Stimulated activated CD8-positive, alpha-beta memory T cell treated with anti-CD3 and anti-CD28 coated beads, Interleukin-4, amount 100 ng/mL, for 4 hours (primary cell): ENCODE measurements around the gene WSCD2.

Experiments
- DNase-seq, 2 donors: peaks; one replicate each; pipeline ENCODE4 v3.0.0-alpha.2; 2020; ENCODE audit warnings: low read depth in 2 of 2, low spot score in 1 of 2

WSCD2 gene

DNA sequence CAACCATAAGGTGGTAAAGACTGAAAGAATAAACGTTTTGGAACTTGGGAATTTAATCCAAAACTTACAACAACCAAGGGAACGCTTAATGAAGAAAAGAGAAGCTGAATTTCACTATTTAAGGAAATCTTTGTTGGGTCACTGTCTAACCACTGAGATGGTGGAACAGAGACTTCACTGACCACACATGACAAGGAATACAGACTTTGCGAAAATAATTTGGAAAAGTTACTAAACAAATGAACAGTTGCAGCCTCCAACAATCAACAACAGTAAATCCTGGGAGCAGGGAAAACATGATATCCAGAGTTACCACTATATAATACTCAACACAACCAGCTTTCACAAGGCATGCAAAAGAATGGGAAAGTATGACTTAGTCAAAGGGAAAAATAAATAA is 131.0 kb downstream of the WSCD2 start:
- DNase-seq: no peak

DNA sequence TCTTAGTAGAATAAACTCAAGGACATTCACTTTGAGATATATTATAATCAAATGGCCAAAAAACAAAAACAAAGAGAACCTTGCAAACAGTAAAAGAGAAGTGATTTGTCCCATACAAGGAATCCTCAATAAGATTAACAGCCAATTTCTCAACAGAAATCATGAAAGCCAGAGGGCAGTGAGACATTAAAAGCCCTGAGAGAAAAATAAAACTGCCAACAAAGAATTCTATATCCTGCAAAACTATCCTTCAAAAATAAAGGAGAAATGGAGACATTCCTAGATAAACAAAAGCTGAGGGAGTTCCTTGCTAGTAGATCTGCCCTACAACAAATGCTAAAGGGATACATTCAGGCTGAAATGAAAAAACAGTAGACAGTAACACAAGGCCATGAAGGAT is 131.9 kb downstream of the WSCD2 start:
- DNase-seq: no peak

DNA sequence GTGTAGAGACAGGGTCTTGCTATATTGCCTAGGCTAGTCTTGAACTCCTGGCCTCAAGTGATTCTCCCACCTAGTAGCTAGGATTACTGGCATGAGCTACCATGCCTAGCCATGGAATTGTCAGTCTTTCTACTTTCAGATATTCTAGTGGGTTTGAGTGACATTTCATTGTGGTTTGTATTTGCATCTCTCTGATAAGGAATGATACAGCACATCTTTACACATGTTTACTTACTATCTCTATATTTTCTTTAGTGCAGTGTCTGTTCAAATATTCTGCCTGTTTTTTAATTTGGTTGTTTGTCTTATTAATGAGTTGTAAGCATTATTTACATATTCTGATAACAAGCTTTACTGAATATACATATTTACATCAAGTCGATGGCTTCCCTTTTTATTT is 136.4 kb downstream of the WSCD2 start:
- no peak for DNase-seq

DNA sequence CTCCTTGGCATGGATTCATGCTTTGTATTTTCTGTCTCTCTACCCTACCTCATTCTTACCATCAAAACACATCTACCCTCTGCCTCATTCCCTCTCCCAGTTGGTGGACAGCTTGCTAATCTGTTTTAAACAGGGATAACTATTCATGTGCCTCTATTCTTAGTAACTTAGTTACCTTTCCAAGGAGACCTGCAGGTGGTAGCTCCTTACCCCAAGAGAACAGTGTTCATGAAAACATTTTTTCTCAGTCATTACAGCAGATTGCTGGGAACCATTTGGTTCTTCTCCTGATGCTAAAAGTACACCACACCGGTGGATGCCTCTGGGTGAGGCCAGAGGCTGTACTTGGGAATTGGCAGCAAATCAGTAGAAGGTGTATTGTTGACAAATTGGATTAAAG is 137.0 kb downstream of the WSCD2 start:
- DNase-seq: no peak

DNA sequence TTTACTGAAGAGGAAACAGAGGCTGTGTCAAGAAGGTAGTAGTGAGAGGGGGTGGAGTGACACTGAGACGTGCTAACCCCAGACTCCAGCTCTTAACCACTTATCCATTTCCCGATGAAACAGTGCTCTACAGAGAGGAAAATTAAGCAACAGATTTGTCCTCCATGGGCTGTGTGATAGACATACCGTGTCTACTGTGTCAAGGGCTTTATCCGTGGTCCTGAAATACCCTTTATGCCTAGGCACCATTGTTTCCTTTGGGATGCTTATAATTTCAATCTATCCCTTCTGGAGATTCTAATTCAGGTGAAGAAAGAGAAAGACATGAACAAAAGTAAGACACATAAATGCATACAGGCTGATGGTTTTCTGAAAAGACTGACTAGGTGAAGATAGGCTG is 138.4 kb downstream of the WSCD2 start:
- DNase-seq: no peak

DNA sequence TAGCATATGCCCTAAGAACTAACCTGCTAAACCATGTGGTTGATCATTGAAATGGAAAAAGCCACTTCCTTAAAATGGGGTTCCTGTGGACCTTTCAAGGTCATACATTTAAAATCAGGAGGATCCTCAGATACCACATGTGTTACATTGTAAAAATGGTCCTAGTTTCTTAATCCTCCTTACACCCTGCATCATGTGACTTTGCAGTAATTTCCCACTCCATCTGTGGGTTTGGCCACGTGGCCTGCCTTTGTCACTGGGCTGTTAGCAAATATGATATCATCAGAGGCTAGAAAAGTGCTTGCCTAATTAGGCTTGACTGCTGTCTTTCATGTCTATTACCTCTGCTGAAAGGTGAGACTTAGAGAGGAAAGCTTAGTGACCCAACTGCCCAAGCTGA is 139.3 kb downstream of the WSCD2 start:
- no peak for DNase-seq

DNA sequence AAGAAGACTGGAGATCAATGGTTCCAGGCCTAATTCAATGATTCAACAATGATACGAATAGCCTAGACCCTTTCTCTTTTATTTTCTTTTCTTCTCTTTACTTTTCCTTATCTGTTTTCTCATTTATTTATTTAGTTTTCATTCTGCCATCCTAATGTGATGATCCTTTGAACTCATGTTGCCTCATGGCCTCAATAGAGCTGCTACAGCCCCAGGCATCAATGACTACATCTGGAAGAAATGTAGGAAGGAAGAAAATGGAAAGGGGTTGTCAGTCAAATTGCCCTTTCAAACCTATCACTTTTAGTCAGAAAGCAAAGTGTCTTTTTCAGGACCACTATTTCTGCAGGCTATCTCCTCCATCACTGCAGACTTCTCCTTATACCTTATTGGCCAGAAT is 140.1 kb downstream of the WSCD2 start:
- DNase-seq: no peak

DNA sequence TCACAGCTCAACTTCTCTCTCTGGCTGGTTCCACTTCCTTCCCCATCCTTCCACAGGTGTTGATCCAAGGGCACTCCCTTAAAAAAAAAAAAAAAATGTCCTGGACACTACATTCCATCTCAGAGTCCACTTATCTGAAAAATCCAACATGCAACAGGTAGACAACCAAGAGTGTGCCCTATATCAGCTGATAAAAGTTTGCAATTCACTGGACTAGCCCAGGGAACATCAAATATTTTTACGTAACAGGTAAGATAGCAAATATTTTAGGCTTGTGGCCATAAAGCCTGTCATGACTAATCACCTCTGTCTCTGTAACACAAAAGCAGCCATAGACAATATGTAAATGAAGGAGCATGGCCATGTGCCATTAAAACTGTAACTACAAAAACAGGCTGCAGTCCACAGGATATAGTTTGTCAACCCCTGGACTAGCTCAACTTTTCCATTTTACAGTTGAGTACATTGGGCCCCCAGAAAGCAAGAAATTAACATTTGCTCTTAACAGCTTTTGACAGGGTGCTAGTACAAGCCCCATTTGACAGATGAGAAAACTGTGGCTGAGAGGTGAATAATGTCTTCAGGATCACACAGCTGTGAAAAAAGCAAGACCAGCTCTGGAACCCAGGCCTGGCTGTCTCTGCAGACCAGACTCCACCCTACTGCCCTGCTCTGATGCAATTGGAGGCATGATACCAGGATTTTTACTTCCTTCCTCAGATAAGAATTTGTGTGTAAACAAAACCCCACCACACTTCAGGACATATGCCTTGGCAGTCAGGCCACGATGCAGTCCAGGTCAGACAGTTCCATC is 141.2 kb downstream of the WSCD2 start:
- no peak for DNase-seq

DNA sequence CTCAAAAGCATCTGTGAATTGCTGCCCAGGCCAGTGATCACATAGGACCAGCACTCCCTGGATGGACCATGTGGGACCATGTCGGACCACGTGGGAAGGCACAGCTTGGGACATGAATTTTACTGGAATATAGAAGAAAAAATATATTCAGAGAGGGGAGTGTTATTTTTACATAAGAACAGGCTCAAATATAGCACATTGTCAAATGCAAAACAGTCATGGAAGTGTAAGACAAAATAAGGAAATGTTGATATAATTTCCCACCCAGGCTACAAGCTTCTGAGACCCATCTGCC is 141.7 kb downstream of the WSCD2 start:
- no peak for DNase-seq

DNA sequence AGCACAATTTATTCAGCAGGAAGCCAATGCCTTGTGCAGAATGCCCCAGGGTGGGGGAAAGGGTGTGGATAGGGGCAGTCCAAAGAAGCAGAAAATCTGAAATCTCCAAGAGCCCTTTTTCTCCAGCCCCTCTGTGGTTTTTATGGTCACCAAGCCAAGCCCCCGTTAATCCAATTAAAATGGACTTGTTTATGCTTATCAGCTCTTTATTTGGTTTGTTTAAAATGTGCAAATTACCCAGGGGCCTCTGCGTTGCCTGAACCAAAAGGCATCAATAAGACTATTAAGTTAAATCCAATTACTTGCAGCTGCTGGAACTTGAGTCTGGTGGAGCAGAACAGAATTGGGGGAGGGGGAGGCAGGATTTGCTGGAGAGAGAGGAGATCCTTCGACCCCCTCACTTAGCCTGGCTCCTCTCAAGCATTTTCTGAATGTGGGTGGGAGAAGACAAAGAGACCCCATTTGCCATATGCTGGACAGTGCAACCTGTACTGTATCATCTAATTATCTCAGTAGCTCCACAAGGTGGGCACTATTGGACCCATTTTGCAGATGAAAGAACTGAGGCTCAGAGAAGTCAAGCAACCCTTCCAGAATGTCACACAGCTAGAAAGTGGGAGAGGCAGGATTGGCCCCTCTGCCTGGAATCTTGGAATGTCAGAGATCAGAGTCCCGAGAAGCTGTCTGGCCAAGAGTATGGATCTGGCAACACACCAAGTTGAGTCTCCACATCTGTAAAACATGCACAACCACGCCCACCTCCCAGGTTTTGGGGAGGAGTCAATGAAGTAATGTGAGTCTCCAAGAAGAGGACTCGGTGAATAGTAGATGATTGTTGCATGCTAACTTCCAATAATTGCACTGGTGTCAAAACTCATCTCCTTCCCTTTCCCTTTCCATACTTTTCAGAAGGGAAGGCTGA is 143.1 kb downstream of the WSCD2 start:
- DNase-seq: no peak

DNA sequence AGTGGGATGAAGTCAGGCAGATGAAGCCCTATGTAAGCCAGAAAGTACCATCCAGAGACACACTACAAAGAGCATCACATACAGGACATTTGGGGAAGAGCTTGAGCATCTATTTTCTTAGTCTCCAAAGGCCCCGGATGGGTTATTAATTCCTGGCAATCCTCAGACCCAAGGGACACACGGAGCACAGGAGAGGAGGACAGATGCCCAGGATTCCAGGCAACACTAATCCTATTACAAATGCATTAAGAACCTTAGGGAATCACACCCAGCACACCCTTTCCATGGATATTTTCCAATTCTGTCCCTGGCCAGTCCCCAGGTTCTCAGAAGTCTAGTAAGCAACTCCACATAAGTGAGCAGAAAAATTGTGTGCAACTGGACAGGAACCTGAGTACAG is 144.1 kb downstream of the WSCD2 start:
- no peak for DNase-seq

DNA sequence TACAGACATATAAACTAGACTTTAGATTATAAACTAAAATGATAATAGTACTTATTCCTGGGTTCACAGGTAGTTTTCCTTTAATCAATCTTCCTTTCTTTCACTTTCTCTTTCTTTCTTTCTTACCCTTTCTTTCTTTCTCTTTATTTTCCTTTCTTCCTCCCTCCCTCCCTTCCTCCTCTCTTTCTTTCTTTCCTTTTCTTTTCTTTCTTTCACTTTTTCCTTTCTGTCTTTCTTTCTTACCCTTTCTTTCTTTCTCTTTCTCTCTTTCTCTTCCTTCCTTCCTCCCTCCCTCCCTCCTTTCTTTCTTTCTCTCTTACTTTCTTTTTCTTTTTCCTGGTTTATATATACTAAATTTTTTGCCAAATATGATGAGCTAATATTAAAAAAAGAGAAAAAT is 148.5 kb downstream of the WSCD2 start:
- DNase-seq: no peak

DNA sequence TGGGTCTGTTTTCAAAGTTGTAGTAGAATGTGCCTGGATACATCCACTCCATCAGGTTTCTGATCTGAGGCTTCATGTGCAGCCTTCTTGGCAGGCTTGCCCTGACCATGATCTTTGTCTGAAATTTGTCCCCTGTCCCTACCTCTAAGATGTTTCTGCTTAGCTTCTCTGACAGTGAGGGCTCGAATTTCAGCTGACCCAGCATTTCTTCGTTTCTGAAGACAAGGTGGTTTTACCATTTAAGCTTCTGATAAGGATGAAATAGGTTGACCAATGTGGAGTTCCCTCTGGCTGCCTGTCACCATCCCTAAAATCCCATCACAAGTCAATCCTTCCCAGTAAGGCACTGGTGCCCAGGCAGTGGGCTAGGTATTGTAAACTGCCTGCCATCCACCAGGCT is 153.1 kb downstream of the WSCD2 start:
- no peak for DNase-seq

DNA sequence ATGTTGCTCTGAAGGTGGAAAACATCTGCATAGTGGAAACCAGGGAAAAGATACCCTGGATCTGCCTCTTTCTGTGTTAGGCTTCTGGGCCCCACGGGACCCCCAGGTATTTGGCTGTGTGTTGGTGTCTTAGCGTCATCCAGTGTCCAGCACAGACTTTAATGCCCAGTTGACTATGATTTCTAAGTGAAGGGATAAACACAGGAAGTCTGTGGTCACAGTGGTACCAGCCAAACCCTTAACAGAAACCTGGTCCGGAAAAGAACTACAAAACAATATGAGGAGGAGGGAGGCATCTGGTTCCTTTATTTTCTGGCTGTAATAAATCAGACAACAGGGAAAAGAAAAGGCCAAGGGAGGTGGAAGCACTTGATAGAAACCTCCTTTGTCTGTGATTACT is 153.6 kb downstream of the WSCD2 start:
- no peak for DNase-seq

DNA sequence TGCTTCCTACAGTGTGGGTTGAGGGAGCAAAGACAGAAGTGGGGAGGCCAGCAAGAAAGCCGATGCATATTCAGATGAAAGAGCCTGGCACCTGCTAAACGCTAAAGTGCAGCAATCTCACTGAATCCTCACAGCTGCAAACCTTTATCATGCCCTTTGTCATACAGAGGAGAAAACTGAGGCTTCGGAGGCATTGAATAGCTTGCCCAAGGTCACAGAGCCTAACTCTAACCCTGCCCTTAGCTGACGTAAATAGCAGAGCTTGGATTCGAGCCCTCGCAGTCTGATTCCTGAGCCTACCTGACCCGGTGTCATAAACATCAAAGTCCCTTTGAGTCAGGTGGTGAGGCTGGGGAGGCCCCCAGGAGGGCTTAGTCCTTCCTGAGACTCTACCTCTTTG is 155.1 kb downstream of the WSCD2 start:
- no peak for DNase-seq

DNA sequence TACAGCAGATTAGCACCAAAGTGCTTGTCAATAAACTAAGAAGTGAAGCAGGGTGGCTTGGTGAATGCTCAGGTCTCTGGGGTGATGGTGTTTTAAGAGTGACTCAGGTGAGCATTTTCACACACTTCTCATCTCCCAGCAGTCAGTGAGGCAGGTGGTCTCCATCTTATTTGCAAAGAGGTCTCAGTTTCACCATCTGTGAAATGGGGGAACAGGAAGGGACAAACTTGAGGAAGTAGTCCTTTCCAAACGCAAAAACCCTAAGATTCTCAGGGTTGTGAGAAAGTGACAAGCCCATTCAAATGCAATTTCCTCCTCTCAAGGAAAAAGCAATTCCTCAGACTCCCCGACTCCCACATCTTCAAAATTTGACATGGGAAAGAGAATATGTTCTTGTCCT is 155.9 kb downstream of the WSCD2 start:
- no peak for DNase-seq

DNA sequence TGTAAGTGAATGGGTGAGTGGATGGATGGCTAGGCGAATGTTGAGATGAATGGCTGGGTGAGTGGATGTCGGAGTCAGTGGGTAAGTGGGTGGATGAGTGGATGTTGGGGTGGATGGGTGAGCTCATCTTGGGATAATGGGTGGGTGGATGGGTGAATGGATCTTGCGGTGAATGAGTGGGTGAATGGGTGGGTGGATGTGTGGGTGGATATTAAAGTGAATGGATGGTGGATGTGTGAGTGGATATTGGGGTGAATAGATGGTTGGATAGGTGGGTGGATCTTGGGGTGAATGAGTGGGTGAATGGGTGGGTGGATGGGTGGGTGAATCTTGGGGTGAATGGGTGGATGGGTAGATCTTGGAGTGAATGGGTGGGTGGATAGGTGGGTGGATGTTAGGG is 158.1 kb downstream of the WSCD2 start:
- no peak for DNase-seq

DNA sequence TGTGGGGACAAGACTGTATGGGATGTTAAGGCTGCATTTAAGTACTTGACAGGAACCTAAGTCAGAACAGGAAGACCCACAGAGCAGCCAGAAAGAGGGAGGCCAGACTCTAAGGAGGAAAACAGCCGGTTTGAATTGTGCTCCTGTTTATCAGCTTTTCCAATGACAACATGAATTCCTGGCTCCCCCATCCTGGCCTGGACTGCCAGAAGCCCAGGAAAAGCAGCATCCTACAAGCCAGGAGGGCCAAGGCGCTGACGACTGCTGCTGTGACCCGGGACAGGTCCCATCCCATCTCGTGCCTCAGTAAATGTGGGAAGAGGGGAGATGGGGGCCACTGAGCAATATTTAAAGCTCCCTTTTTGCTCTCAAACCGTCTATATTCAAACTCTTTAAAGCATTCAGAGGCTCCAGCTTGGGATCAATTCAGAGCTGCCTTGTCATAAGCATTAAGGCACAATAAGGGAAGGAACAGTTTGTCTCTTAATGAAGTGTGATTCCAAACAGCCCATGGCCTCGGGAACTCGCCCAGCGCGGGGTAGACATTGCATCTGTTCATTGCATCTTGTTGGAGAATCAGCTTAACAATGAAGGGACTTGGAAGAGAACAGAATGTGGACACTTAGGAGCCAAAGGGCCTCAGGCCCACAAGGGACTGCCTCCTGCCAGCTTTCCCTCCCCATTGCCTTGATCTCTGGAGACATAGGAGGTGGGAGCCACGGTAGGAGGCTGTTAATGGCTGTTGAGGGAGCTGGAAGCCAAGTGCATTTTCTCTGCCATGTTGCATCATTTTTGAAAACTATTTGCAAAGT is 160.5 kb downstream of the WSCD2 start:
- DNase-seq: no peak

DNA sequence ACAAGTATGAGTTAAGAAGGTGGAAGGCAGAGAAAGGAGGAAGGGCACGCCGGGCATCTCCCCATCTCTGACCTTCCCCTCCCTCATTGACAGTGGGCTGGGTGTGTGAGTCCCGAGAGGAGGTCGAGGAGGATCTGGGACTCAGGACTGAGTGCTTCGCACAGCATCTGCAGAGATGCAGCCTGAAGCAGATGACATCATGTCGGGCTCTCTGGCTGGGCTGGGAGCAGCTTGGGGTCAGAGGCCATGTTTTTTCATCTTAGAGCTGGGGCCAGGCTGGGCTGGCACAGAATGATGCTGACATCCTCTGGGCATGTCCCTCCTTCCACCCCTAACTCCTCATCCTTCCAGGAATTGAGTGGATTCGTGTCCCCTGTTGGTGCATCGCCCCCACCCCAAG is 166.6 kb downstream of the WSCD2 start:
- no peak for DNase-seq

DNA sequence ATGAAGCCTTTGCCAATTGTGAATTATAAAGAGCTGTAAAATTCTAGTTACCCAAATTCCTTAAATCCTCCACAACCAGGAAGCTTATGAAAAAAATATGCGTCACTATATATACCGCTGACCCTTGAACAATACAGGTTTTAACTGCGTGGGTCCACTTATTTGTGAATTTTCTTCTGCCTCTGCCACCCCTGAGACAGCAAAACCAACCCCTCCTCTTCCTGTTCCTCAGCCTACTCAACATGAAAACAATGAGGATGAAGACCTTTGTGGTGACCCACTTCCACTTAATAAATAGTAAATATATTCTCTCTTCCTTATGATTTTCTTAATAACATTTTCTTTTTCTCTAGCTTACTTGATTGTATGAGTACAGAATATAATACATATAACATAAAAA is 167.9 kb downstream of the WSCD2 start:
- no peak for DNase-seq

DNA sequence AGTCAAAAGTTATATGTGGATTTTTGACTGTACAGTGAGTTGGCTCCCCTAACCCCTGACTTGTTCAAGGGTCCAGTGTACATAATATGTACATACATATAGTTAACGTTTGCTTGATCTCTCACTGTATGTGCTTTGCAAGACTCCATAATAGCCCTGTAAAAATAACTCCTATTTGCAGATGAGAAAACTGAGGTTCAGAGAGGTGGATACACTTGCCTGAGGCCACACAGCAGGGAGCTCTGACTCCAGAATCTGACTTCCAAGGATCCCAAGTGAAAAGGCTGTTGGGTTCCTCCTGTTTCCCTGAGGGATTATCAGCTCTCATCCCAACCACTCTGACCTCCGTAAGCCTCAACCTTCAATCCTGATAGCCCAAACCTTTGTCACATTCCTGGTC is 168.3 kb downstream of the WSCD2 start:
- DNase-seq: no peak
